GM10248 (cell line): ENCODE results near the gene RNF215.

ENCODE experiments used
- CTCF ChIA-PET: fragments of 300-600 bp; sonication (Branson Sonifier 250); formaldehyde crosslinking; extraction: SDS; loops from one replicate; lab custom pipeline; 2021; ENCODE audit warnings: antibody characterized with exemption; lab: Yijun Ruan, JAX
- POLR2A ChIA-PET: fragments of 350-650 bp; sonication (Branson Sonifier 250); formaldehyde crosslinking; extraction: SDS; loops from one replicate; lab custom pipeline; 2020; ENCODE audit warnings: antibody characterized with exemption; lab: Yijun Ruan, JAX
- DNase-seq: peaks from one replicate; pipeline ENCODE4 v3.0.0; 2012; ENCODE audit errors: extremely low spot score
- CTCF ChIP-seq: IDR thresholded peaks from 2 replicates; pipeline ENCODE4 v1.5.1; 2012; ENCODE audit warnings: mild to moderate bottlenecking, low read depth; ENCODE audit errors: extremely low read depth, missing control alignments, control extremely low read depth

RNF215 gene

DNA sequence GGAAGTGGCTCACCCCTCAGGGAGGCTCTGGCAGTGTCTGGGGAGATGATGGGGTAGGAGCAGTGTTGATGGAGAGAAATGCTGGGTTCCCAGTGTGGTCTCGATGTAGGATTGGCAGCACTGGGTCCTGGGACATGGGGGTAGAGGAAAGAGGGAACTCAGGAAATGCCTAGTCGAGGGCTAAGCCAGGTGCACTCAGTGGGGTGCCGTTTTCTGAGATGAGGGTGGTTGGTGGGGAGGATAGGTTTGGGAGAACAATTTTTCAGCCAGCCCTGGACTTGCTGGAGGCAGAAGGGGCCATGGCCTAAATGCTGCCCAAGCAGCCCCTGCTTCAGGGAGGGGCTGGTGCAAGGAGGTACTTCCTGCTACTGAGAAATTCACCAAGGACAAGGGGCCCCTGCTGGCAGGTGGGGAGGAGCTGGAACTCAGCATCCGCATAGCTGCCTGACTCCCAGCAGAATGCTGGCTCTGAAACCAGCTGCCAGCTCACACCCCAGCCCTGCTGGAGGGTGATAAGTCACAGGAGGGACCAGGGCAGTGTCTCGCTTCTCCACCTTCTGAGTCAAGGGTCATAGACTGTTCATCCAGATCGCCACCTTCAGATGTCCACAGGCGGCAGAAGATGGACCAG, 24.4 kb downstream of the RNF215 start:
- CTCF ChIA-PET: interaction anchor here (1.7 kb wide), 1 partner anchor 75 kb away, joined by 9 read pairs; no protein-coding TSS in a partner anchor
- POLR2A ChIA-PET: interaction anchor here (0.6 kb wide), 1 partner anchor 58 kb away, joined by 3 read pairs; no protein-coding TSS in a partner anchor
- TF ChIP-seq CTCF: no peak
- DNase-seq: no peak

- TF ChIP-seq CTCF: no peak
- ChIA-PET POLR2A (no interaction called here), CTCF (interaction anchor here (1.7 kb wide), 1 partner anchor 74 kb away, joined by 9 read pairs; no protein-coding TSS in a partner anchor)
- DNase-seq: no peak
Measured at GRCh38 chr22:30361916-30362650, 25.1 kb downstream of the RNF215 start.

DNA sequence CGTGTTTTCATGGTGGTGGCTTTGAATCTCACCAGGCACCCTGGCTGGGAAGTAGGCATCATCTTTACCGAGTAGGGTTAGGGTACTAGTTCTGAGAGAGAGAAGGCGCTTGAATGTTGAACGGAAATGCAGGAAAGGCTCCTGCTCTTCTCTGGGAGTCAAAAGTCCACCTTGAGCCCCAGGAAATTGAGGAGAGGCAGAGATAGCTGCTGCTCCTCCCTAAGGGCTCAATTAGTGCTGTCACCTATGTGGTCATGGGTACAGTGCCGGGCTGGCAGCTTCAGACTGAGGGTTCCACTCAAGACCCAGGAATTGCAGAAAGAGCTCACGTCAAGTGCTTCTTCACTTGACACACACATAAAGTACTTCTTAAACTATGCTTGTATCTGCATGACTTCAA, 28.7 kb downstream of the RNF215 start:
- no peak for DNase-seq
- no peak for TF ChIP-seq CTCF
- ChIA-PET CTCF (interaction anchor here (0.8 to 3.9 kb wide), 5 partner anchors 10 to 71 kb away, joined by 3 to 20 read pairs (median 5); partner anchors contain the start of gene RNF215), POLR2A (interaction anchor here (0.6 kb wide), 1 partner anchor 941 kb away, joined by 10 read pairs; no protein-coding TSS in a partner anchor)

- no peak for TF ChIP-seq CTCF
- no peak for DNase-seq
- CTCF ChIA-PET: interaction anchor here (1.3 to 3.9 kb wide), 3 partner anchors 30 to 70 kb away, joined by 3 to 20 read pairs (median 10); partner anchors contain the start of gene RNF215
- POLR2A ChIA-PET: interaction anchor here (0.6 to 1.2 kb wide), 2 partner anchors 31 to 940 kb away, joined by 4 to 10 read pairs; partner anchors contain the start of gene TBC1D10A
Measured at GRCh38 chr22:30357650-30358215, 29.5 kb downstream of the RNF215 start.

DNA sequence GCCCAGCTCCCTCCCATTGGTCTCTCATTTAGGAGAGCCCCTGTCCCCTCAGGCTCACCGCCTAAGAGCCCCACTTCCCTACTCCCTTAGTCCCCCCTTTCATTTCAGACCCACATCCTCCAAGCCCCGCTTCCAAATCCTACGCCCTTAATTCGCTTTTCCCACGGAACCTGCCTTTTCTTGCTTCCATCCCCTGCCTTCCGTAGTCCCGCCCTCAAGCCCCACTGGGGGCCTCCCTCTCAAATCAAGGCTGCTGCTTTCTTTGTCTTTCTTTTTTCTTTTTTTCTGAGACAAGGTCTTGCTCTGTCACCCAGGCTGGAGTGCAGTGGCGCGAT, 30.0 kb downstream of the RNF215 start:
- TF ChIP-seq CTCF: no peak
- ChIA-PET POLR2A (interaction anchor here (0.7 to 1.3 kb wide), 4 partner anchors 19 to 724 kb away, joined by 3 to 4 read pairs (median 3); partner anchors contain the start of genes SMTN and TBC1D10A), CTCF (interaction anchor here (0.6 to 3.9 kb wide), 6 partner anchors 9 to 93 kb away, joined by 3 to 20 read pairs (median 3); partner anchors contain the start of gene RNF215)
- no peak for DNase-seq
